Sigmoid colon (tissue), 4 donors: ENCODE data around the gene CSTPP1.

Experiments used
- EP300 ChIP-seq, 4 donors: sonication (generic); formaldehyde crosslinking; IDR thresholded peaks; one replicate each; pipeline ENCODE4 v1.6.1; 2017; ENCODE audit warnings: antibody characterized with exemption in 4 of 4
- POLR2A ChIP-seq, 2 donors: fragments of 450-650 bp; IDR thresholded peaks; one replicate each; pipeline ENCODE4 v1.6.1; 2016; ENCODE audit warnings: antibody characterized with exemption in 2 of 2, mild to moderate bottlenecking in 2 of 2, moderate library complexity in 2 of 2
- POLR2AphosphoS5 ChIP-seq, 4 donors: sonication (generic); formaldehyde crosslinking; IDR thresholded peaks; one replicate each; pipeline ENCODE4 v1.6.1; 2017; ENCODE audit warnings: antibody characterized with exemption in 4 of 4
- TF ChIP-seq, protein P1 (sequence below), 4 experiments: fragments of 450-650 bp in 3 of 4; fragments of 200-600 bp in 1 of 4; IDR thresholded peaks; one replicate each; pipeline ENCODE4 v1.5.1; 2016 to 2019; ENCODE audit warnings: antibody characterized with exemption in 4 of 4, mild to moderate bottlenecking in 3 of 4, moderate library complexity in 2 of 4

DNA sequence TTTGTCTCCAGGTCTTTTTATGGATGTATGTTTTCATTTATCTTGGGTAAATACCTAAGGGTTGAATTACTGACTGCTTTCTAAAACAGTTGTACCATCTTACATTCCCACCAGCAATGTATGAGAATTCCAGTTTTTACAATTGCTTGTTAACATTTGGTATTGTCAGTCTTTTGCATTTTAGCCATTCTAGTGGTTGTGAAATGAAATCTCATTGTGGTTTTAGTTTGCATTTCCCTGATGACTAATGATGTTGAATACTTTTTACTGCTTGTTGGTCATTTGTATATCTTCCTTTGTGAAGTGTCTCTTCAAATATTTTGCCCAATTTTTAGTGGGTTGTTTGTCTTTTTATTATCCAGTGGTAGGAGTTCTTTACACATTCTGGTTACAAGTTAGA lies 147.4 kb downstream of the CSTPP1 start:
- TF ChIP-seq POLR2A (IDR thresholded peaks at IDR 0.05) (no peak), EP300 (IDR thresholded peaks at IDR 0.05) (no peak), POLR2AphosphoS5 (IDR thresholded peaks at IDR 0.05) (no peak)
- TF ChIP-seq, protein P1, sequence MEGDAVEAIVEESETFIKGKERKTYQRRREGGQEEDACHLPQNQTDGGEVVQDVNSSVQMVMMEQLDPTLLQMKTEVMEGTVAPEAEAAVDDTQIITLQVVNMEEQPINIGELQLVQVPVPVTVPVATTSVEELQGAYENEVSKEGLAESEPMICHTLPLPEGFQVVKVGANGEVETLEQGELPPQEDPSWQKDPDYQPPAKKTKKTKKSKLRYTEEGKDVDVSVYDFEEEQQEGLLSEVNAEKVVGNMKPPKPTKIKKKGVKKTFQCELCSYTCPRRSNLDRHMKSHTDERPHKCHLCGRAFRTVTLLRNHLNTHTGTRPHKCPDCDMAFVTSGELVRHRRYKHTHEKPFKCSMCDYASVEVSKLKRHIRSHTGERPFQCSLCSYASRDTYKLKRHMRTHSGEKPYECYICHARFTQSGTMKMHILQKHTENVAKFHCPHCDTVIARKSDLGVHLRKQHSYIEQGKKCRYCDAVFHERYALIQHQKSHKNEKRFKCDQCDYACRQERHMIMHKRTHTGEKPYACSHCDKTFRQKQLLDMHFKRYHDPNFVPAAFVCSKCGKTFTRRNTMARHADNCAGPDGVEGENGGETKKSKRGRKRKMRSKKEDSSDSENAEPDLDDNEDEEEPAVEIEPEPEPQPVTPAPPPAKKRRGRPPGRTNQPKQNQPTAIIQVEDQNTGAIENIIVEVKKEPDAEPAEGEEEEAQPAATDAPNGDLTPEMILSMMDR (IDR thresholded peaks at IDR 0.05), result no peak
